Subcutaneous abdominal adipose tissue (tissue), 5 donors: Measurements from ENCODE around the gene CFP.
"Not testable (repeated sequence)": the region's sequence is repeated elsewhere in the genome, so short reads cannot be mapped to it uniquely, and the experiment has no call there.

ENCODE experiments used
- H3K27ac ChIP-seq: one replicate; pipeline ENCODE4 v1.7.0; 2013; ENCODE audit warnings: low read depth, mild to moderate bottlenecking, inconsistent platforms, low read length, moderate library complexity
- H3K27me3 ChIP-seq, 5 donors: one replicate each; pipeline ENCODE4 v1.7.0; 2013; ENCODE audit warnings: low read length in 5 of 5, inconsistent platforms in 1 of 5; ENCODE audit not compliant: control insufficient read depth in 5 of 5, insufficient read depth in 4 of 5
- H3K36me3 ChIP-seq, 5 donors: one replicate each; pipeline ENCODE4 v1.7.0; 2013; ENCODE audit warnings: low read length in 5 of 5; ENCODE audit not compliant: control insufficient read depth in 5 of 5, insufficient read depth in 5 of 5
- H3K4me1 ChIP-seq, 5 donors: one replicate each; pipeline ENCODE4 v1.7.0; 2013; ENCODE audit warnings: low read length in 5 of 5, mild to moderate bottlenecking in 3 of 5, moderate library complexity in 1 of 5; ENCODE audit not compliant: control insufficient read depth in 5 of 5, insufficient read depth in 5 of 5
- H3K4me3 ChIP-seq, 5 donors: one replicate each; pipeline ENCODE4 v1.7.0; 2013; ENCODE audit warnings: low read length in 5 of 5, low read depth in 1 of 5
- H3K9ac ChIP-seq, 5 donors: one replicate each; pipeline ENCODE4 v1.7.0; 2013; ENCODE audit warnings: low read length in 5 of 5, mild to moderate bottlenecking in 4 of 5, moderate library complexity in 3 of 5
- H3K9me3 ChIP-seq, 5 donors: one replicate each; pipeline ENCODE4 v1.7.0; 2013; ENCODE audit warnings: low read length in 5 of 5; ENCODE audit not compliant: control insufficient read depth in 5 of 5
- donor health status: healthy.
- donor health status: healthy.
- donor health status: healthy.
- donor health status: healthy.
- donor health status: healthy.

Gene CFP

DNA sequence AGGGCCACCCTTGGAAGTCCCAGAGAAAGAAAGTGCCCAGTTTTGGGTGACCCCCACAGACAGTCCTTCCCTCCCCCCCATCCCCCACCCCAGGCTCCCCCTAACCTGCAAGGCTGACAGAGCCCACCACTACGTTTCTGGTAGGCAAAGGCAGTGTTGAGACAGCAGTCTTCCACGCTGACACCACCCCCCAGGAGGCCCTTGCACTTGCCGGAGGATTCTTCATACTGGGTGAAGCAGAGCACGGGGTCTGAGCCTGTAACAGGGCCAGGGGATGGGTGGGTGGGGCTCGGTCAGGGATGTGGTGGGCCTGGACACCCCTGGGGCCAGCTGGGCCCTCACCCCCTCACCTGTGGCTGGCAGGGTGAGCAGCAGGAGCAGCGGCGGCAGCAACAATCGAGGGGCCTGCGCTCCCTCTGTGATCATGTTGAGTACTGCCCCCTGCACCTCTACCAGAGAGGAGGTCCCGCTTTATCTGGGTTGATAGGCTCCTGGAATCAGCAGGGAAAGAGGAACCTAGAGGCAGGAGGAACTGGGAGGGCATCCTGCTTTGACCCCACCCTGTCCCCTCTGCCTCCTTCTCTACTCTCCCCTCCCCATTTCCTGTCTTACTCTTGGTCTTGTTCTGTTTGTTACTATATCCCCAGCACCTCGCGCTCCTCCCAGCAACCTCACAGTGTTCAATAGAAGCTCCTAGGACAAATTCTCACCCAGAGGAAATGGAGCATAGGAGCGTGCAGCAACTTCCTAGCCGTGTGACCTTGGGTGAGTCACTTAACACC is at the start of gene CFP:
Gene CFP, minus strand, starts transcription at position 512 of the 782 bp plus-strand sequence. Its CDS starts 86 bp downstream, at position 426.
- H3K27me3 ChIP-seq, result peaks cover 0 to 13% (median 4%) of the 10 kb centered on the region in 5 donors
- no peaks in the 10 kb centered on the region for H3K9me3 ChIP-seq
- H3K36me3 ChIP-seq, result peaks cover 0 to 4% (median 2%) of the 10 kb centered on the region in 5 donors
- no peak within 1 kb of the TSS for H3K27ac ChIP-seq
- no peak within 1 kb of the TSS for H3K9ac ChIP-seq
- peak within 1 kb of the TSS in 1 of 5 donors; percentile 15 for H3K4me3 ChIP-seq
- H3K4me1 ChIP-seq, result peaks cover 0 to 9% (median 3%) of the 10 kb centered on the region in 5 donors

DNA sequence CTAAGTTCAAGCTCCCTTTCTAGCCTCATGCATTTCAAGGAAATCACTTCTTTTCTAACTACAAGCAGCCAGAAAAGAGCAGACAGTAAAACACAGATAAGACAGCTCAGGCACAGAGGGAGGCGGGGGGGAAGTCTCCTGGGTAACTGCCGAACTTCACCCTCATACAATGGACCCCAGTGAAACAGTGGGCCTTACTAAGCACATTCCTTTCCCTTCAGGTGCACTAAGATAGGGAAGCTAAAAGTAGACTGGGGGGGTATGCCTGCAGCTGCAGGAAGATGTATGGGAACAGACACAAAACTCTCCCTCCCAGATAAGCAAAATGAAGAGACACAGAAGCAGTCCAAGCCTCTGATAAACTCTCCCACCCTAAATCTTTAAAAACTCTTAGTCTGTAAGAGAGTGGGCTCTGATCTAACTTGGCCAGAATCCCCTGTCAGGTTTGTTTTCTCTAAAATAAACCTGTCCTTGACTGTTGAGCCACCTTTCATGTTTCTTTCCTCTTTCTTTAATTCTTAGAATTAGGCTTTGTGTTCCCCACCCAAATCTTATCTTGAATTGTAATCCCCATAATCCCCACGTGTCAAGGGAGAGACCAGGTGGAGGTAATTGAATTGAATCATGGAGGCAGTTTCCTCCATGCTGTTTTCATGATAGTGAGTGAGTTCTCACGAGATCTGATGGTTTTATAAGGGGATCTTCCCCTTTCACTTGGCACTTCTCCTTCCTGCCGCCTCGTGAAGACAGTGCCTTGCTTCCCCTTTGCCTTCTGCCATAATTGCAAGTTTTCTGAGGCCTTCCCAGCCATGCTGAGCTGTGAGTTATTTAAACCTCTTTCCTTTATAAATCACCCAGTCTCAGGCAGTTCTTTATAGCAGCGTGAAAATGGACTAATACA is 46.5 kb upstream of the CFP start:
- not testable (repeated sequence) for H3K9me3 ChIP-seq, H3K4me1 ChIP-seq, H3K27ac ChIP-seq, H3K4me3 ChIP-seq, H3K36me3 ChIP-seq, H3K9ac ChIP-seq
- peaks cover 2 to 16% (median 5%) of the 10 kb centered on the region in 5 donors for H3K27me3 ChIP-seq

DNA sequence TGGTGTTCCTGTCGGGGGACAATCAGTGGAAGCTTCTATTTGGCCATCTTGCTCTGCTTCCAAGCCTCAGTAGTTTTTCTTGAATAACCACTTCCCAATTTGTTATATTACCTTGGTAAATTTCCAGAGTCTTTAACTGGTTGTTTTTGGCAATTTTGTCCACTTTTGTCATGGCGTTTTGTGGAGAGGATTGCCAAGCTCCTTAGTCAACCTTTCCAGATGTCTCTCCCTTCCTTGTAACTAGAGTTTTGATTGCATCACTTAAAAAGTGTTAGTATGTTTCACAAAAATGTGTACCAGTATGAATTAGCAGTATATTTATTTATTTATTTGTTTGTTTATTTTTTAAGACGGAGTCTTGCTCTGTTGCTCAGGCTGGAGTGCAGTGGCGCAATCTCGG is 45.0 kb upstream of the CFP start:
- peaks cover 2 to 16% (median 5%) of the 10 kb centered on the region in 5 donors for H3K27me3 ChIP-seq
- no peaks in the 10 kb centered on the region for H3K36me3 ChIP-seq
- H3K4me3 ChIP-seq, result no peak overlapping the region
- H3K4me1 ChIP-seq, result no peaks in the 10 kb centered on the region
- H3K9me3 ChIP-seq, result peaks cover 0 to 7% (median 3%) of the 10 kb centered on the region in 5 donors
- no peak overlapping the region for H3K9ac ChIP-seq
- no peak overlapping the region for H3K27ac ChIP-seq

DNA sequence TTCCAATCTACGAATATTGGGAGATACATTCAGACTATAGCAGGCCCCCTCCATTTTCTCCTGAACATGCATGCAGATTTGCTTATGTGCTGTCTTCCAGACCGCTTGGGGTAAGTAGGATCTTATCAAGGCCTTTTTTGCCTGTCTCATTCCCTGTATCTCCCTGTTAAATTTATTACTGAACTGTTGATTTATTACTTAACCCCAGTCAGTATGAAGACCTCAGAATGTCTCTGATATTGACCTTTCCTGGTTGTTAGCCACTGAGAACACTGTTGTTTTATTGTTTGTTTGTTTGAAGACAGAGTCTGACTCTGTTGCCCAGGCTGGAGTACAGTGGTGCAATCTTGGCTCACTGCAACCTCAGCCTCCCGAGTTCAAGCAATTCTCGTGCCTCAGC is 36.1 kb upstream of the CFP start:
- not testable (repeated sequence) for H3K36me3 ChIP-seq, H3K4me1 ChIP-seq, H3K9me3 ChIP-seq, H3K9ac ChIP-seq, H3K27ac ChIP-seq, H3K4me3 ChIP-seq, H3K27me3 ChIP-seq

DNA sequence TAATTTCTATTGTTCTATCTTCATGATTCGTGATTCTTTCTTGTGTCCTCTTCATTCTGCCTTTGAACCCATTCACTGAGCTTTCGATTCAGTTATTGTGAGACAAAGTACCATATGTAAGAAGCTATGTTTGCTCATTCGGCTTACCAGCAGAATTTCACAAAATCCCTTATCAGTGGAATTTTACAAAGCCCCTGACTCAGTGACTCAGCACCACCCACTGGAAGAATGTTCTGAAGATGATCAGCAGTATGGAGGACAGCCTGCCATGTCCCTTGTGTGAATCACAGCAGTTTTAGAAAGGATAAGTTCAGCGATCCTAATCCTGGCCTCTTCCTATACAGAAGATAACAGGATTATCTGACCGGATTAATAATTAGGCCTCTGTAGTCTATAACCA is 35.0 kb upstream of the CFP start:
- Histone ChIP-seq H3K27ac (no peak overlapping the region), H3K4me3 (no peak overlapping the region), H3K36me3 (no peaks in the 10 kb centered on the region)

DNA sequence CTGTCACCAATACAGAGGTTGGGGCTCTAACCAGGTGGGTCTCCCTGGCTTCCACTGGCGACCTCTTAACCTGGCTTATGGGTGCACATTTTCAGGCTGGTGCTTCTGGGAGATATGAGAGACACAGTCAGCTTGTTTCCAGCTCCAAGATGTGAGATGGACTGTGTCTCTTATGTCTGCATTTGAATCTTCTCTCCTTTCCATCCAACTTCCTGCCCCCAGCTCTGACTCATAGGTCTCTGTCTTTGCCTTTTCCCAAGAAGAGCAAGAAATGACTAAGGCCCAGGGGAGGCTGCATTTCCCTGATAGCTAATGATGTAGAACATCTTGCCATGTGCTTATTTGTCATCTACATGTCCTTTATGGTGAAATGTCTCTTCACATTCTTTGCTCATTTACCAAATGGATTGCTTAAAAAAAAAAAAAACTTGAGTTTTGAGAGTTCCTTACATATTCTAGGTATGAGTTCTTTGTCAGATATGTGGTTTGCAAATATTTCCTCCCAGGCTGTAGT is 32.5 kb upstream of the CFP start:
- peaks cover under 1 to 3% (median 1%) of the 10 kb centered on the region in 5 donors for H3K36me3 ChIP-seq
- peaks cover 0 to 11% (median 7%) of the 10 kb centered on the region in 5 donors for H3K4me1 ChIP-seq
- peaks cover 0 to 5% (median 2%) of the 10 kb centered on the region in 5 donors for H3K27me3 ChIP-seq
- H3K9ac ChIP-seq, result no peak overlapping the region
- no peak overlapping the region for H3K27ac ChIP-seq
- H3K9me3 ChIP-seq, result no peaks in the 10 kb centered on the region
- H3K4me3 ChIP-seq, result no peak overlapping the region

More for the DNA sequence above, 35.0 kb upstream of the CFP start:
- Histone ChIP-seq H3K9ac (no peak overlapping the region), H3K27me3 (peaks cover 0 to 2% (median 0%) of the 10 kb centered on the region in 5 donors), H3K4me1 (peaks cover 0 to 2% (median under 1%) of the 10 kb centered on the region in 5 donors), H3K9me3 (no peaks in the 10 kb centered on the region)

DNA sequence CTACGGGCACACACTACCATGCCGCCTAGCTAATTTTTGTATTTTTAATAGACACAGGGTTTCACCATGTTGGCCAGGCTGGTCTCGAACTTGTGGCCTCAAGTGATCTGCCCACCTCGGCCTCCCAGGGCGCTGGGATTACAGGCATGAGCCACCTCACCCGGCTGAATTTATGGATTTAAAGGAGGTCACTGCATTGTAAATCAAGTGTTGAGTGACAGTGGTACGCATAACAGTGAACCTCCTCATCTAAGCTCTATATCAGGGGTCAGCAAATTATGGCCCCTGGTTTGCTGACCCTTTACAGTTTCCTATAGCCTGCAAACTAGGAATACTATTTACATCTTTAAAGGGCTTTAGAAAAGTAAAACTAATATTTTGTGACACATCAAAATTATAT is 31.8 kb upstream of the CFP start:
- peaks cover 7 to 10% (median 8%) of the 10 kb centered on the region in 5 donors for H3K36me3 ChIP-seq
- no peak overlapping the region for H3K4me3 ChIP-seq
- no peak overlapping the region for H3K9ac ChIP-seq
- H3K4me1 ChIP-seq, result peaks cover 0 to 11% (median 7%) of the 10 kb centered on the region in 5 donors
- H3K9me3 ChIP-seq, result no peaks in the 10 kb centered on the region
- peaks cover 0 to 5% (median 2%) of the 10 kb centered on the region in 5 donors for H3K27me3 ChIP-seq
- H3K27ac ChIP-seq, result no peak overlapping the region

DNA sequence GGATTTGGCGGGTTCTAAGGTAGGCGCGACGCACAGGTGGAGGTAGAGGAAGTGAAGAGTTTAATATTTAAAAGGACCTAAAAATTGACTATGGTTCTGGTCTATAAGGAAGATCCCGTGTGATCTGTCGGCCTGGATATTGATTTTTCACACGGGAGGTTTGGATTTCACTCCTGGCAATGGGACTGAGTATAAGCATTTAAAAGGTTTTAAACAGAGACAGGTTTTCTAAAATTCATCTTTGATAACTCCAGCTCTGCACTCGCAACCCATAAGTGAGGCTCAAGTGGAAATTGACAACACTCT is 29.6 kb upstream of the CFP start:
- H3K9ac ChIP-seq, result peak overlapping the region in 2 of 5 donors; percentile 82 to 94
- H3K4me1 ChIP-seq, result peaks cover 0 to 11% (median 7%) of the 10 kb centered on the region in 5 donors
- H3K9me3 ChIP-seq, result no peaks in the 10 kb centered on the region
- H3K4me3 ChIP-seq, result peak overlapping the region; percentile 60 to 84 (median 74)
- H3K27ac ChIP-seq, result peak overlapping the region; percentile 93
- H3K36me3 ChIP-seq, result peaks cover 8 to 20% (median 18%) of the 10 kb centered on the region in 5 donors
- H3K27me3 ChIP-seq, result peaks cover 0 to 5% (median 2%) of the 10 kb centered on the region in 5 donors

DNA sequence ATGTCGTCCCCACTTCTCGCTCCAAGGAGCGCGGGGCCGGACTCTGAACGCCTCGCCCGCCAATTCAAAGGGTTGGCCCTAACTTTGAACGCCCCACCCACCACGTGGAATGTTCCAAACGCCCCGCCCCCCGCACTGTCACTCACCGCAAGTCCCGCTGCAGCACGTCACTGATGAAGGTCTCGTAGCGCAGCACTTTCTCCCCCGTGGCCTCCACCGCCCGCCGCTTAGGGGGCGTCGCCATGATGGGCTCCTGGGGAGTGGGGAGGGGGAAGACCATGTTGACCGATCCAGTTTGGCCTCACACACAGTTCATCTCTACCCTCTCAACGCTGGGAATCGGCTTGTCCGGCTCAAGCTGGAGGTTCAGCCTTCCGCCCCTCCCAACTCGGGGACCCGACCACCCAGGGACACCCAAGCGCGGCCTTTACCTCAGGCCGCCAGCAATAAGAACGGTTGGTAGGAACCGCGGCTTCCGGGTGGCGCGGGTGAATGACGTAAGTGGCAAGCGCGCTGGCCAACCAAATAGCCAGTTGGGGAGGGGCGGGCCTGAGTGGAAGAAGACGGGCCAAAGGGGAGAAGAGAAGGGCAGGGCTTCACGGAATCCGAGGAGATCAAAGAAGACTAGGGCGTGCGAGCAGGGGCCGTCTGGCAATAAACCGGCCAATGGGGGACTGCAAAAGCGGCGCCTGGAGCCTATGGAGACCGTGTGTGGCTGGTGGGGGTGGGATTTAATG is 29.1 kb upstream of the CFP start, which contains the start of gene UXT:
Gene UXT, minus strand, starts transcription at position 497 of the 737 bp plus-strand sequence. Its CDS starts 253 bp downstream, at position 244.
- H3K9me3 ChIP-seq, result no peaks in the 10 kb centered on the region
- H3K27me3 ChIP-seq, result peaks cover 0 to 5% (median 2%) of the 10 kb centered on the region in 5 donors
- peak within 1 kb of the TSS; percentile 75 to 94 (median 83) for H3K9ac ChIP-seq
- peak within 1 kb of the TSS; percentile 93 for H3K27ac ChIP-seq
- H3K4me3 ChIP-seq, result peak within 1 kb of the TSS; percentile 72 to 84 (median 76)
- H3K36me3 ChIP-seq, result peaks cover 8 to 21% (median 18%) of the 10 kb centered on the region in 5 donors
- H3K4me1 ChIP-seq, result peaks cover 0 to 11% (median 7%) of the 10 kb centered on the region in 5 donors
